Stimulated activated CD8-positive, alpha-beta memory T cell treated with anti-CD3 and anti-CD28 coated beads, Interleukin-15, amount 100 ng/mL, for 48 hours (primary cell): Measurements from ENCODE around the gene VWA7.
A peak's percentile ranks its signal among the peaks of the same experiment; 100 is the strongest.
"Not testable (repeated sequence)": the region's sequence is repeated elsewhere in the genome, so short reads cannot be mapped to it uniquely, and the experiment has no call there.

Source experiments
- DNase-seq, 2 donors: peaks; one replicate each; pipeline ENCODE4 v3.0.0-alpha.2; 2020; ENCODE audit warnings: low read depth in 2 of 2

The VWA7 gene

DNA sequence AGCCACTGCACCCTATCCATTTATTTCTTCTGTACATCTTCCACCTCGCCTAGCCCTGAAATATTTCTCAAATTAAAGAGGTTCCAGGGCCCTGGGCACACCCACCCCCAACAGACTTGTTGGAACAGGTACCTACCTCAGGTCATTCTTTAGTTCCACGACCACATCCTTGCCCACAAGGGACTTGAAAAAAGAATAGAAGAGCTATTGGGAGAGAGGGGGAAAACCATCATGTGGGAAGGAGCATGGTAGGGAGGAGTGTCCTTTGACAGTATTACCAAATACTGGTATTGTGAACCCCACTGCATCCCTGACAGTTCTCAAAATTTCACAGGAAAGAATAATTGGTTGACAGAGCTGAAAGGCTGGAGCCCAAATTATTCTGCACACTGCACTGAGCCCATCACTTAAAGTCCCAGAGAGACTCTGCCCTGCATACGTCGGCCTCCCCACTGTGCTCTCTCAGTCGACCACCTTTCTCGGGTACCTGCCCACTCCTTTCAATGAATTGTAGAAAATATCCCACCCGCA is 28.9 kb upstream of the VWA7 start:
- DNase-seq = no peak

- DNase-seq = not testable (repeated sequence)
Observed at GRCh38 chr6:31801031-31801927, 24.2 kb upstream of the VWA7 start.

DNA sequence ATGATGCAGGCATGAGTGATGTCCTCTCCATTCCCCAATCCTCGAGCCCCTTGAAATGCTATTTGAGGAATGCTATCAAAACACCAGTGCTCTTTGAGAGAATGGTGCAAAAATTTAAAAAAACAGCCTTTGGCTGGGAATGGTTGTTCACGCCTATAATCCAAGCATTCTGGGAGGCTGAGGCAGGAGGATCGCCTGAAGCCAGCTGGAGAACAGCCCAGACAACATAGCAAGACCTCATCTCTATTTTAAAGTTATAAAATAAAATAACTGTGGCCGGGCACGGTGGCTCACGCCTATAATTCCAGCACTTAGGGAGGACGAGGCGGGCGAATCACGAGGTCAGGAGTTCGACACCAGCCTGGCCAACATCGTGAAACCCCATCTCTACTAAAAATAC is 22.7 kb upstream of the VWA7 start:
- no peak for DNase-seq

DNA sequence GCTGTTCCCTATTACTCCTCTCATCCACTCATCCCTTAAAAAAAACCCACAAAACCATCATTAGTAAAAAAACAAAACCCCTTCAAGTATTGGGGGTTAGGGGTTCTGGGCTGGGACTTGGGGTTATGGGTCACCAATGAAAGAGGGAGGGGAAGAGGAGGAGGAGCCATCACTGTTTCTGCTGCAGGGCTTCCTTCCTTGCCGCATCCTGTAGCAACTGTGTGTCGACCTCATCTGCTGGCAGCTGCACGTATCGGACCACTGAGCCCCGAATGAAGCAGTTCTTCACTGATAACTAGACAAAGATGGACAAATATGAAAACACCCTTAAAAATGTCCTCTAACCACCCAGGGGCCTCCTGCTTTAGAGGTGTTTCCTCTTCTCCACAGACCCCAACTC is 20.5 kb upstream of the VWA7 start:
- no peak for DNase-seq

DNA sequence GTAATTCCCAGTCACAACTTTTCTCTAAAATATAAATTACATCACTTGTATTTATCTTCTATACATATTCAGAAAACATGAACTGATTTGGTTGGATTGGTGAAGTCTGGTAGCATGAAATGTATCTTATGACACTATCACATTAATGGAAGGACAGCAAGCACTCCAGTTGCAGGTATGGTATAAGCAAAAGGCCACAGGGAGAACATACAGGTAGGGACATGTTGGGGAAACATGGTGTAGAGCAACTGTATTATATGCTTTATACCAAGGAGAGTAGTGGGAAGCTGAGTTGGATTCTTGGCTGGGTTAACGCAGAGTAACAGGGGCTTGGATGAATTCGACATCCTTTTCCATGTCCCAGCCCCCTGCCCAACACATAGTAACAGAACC is 19.9 kb upstream of the VWA7 start:
- DNase-seq = no peak

- peak; percentile 82 to 85 for DNase-seq
Observed at GRCh38 chr6:31795616-31796298, 18.6 kb upstream of the VWA7 start, which contains the start of gene VARS1. Gene VARS1 (minus strand): TSS chr6:31795752. CDS start chr6:31795217, 535 bp downstream.

- DNase-seq = no peak
Observed at GRCh38 chr6:31794866-31795615, 17.9 kb upstream of the VWA7 start.

DNA sequence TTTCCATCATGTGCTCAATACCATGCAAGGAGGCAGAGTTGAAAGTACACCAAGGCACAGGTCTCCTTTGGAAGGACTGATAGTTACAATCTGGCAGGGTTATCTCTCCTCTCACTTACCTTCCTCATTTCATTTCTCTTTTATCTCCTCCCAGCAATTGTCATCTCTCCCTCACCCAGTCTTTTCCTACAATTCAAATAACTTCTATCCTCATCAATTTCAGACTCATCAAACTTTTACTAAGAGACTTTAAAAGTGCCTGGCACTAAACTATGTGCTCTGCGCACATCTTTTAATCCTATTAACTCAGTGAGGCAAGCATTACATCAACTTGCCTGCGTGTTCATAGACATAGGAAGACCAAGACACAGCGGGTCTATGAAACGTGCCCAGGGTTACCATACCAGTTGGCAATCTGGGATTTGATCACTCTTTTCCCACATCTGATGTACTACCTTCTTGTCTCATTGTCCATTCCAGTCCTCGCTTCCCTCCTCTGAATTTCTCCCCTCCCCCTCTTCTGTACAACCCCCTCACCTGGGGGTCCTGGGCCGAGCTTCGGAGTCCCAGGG is 17.3 kb upstream of the VWA7 start:
- DNase-seq = no peak

GRCh38 chr6:31793927-31794245 is 16.8 kb upstream of the VWA7 start:
- DNase-seq = not testable (repeated sequence)

- no peak for DNase-seq
Observed at GRCh38 chr6:31792761-31793171, 15.6 kb upstream of the VWA7 start.

DNA sequence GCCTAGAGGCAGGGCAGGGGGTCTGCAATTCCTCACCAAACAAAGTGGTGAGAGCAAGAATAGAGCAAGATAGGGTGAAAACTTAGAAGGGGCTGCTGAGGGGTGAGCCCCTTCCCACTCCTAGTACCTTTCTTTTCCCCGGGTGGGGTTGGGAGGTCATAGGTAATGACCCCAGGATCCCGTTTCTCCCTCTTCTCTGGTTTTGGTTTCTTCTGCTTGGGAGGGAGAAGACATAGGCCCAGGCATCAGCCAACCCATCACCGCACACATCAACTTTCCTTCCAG is 14.9 kb upstream of the VWA7 start:
- no peak for DNase-seq

DNA sequence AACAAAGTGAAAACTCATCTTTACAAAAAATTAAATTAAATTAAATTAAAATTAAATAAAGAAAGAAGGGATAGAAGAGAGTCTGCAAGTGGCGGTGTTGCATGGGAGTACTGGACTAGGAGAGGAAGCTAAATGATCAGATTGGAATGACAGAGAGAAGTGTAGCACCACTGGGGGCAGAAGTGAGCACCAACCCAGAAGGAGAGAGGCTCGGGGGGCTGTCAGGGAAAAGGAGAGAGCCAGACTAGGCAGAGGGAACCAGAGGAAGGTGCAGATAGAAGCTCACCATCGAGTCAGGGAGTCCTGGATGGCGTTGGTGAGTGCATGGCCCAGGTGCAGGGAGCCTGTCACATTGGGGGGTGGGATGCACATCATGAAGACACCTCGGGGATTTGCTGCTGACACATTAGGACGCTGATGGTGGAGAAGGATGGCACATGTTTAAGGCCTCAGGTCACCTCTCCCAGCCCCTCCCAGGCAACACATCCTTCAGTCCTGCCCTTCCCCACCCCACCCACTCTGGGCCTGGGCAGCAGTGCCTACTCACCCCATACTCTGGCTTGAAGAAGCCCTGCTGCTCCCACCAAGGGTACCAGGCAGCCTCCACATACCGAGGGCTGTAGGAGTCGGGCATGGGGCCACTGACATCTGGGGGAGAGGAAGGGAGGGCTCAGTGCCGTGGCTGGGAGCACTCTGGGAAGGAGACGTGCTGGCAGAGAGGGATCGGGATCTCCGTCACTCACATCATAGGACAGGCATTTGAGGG is 14.4 kb upstream of the VWA7 start:
- no peak for DNase-seq

- no peak for DNase-seq
Observed at GRCh38 chr6:31785475-31785874, 8.3 kb upstream of the VWA7 start.

- DNase-seq = no peak
Observed at GRCh38 chr6:31784098-31784925, 7.2 kb upstream of the VWA7 start.

DNA sequence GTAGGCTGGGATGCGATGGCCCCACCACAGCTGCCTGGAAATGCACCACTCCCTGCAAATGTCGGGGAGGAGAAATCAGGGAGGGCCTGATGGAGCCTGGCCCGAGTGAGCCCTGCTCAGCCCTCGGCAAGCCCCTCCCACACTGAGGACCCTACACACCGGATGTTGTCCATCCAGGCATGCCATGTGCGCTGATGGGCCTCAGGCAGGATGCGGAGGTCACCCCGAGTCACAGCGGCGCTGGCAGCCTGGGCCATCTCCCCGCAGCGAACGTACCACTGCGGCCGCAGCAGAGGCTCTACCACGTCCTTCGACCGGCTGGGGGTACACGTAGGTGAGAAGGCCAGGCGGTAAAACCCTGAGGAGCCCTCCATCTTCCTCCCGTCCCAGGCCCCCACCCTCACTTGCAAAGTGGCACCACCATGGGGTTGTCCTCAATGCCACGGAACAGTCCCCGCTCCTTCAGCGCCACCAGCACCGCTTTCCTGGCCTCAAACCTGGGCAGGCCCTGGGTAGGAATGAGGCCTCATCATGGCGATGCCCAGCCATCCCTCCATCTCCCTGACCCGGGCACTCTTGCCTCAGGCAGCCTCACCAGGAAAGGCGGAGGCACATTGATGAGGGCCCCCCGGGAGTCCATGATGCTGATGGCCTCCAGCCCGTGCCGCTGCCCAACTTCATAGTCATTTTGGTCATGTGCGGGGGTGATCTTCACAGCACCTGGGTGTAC is 5.2 kb upstream of the VWA7 start:
- no peak for DNase-seq

DNA sequence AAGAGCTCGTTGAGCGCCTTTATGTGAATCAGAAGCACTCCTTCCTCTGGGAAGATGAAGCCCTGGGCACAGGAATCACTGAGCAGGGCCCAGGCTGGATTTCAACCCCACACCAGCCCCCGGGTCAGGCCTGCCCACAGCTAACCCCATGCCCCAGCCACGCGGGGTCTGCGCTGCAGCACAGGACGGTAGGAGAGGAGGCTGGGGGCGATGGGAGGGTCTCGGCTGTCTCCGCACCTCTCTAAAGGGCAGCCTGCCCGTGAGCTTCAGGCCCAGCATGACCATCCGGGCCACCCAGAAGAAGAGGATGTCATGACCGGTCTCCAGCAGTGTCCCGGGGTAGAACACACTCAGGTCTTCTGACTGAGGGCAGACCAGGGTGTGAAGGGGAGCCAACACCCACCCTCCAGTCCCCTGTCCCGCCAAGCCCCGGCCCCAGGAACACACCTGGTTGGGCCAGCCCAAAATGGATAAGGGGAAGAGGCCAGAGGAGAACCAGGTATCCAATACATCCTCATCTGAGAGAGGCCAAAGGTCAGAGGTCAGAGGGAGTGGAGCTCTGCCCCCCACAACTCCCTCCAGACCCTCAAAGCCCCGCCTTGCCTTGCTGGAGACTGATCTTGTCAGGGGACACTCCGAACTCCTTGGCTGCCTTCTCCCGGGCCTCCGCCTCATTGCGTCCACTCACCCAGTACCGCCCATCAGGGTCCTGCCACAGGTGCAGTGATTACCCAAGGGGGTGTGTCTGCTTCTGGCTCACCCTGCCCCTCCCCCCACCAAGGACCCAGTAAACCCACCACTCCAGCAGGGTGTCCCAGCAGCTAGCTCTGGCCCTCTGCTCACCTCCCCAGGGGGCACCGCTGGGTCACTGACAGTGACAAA is 4.4 kb upstream of the VWA7 start:
- no peak for DNase-seq

DNA sequence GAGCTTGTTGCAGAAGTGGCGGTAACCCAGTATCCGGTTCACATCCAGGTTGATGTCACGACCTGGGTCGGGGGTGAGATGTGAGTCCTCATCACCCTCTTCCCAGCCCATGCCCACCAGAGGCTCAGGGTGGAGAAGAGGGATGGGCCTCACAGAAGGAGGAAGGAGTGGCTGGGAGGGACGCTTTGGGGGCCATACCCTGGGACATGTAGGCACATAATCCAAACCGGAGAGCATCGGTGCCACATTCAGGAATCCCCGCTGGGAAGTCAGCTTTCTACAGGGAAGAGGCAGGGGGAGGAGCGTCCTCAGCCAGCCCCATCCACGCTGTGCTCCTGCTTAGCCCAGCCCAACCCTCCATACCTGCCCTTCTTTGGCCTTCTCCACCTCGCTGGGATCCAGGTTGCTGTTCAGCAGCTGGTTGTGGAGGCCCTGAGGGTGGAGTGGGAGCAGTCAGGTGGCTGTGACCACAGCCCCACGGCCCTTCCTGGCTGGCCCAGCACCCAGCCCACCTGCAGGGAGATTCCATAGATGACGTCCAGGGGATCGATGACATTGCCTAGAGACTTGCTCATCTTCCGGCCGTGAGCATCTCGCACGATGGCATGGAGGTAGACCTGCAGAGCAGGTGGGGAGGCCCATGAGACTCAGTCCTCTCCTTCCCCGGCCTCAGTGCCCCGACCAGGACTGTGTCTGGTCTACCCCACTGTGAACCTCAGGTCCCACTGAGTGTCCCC is 3.5 kb upstream of the VWA7 start:
- DNase-seq = no peak

- DNase-seq = no peak
Observed at GRCh38 chr6:31779908-31780307, 2.8 kb upstream of the VWA7 start.
